ENCODE data around the gene RPTOR. TPM values are rescaled to one million over a fixed set of nuclear protein-coding genes. Genes with fewer than 3 reads are reported as not detected.

The RPTOR gene
- total RNA-seq, 4 donors from 2014 or later, result 34.1 to 65.8 (median 43.6) TPM

DNA sequence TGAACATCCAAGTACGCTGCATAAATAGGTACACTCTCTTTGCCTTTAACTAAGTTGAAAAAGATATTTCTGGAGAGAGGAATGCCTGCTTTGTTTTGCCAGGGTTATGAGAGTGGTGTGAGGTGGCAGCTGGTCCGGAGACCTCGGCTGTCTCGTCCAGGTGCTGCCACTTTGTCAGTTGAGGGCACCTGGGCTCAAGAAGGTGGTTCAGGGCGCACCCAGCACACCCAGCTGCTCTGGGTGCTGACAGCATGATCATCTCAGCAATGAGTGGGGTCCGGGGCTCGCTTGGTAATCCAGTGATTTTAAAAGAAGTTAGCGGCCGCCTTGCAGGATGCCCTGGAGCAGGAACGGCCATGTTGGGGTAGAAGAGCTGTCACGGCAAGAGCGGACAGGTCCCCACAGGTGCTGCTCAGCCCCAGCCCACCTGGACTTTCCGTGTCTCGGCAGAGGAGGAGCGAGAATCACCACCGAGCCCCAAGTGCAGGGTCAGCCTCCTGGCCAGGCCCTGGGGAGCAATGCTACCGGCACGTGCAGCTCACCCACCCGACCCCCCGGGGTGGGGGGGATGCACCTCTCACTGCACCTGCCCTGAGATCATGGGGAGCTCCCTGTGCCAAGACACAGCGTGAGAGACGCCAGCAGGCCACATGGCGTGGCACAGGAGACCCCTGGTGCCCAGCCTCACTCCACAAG, 379.6 kb downstream of the RPTOR start:
- Histone ChIP-seq H3K27ac (replicated peaks in 1 of 4) (no peak overlapping the region), H3K4me3 (no peak overlapping the region), H3K4me1 (peaks cover 12 to 33% (median 27%) of the 10 kb centered on the region in 4 donors), H3K27me3 (no peaks in the 10 kb centered on the region), H3K36me3 (peaks cover 22 to 75% (median 53%) of the 10 kb centered on the region in 4 donors), H3K9me3 (no peaks in the 10 kb centered on the region)
- intact Hi-C loops (cut with DNase I), result no loop called here
- WGBS, result 89% methylated on average over 6 of the region's 23 CpGs
- DNase-seq (ENCODE audit: extremely low spot score), result no peak
- no peak for TF ChIP-seq EP300 (IDR thresholded peaks at IDR 0.05)
- no peak for TF ChIP-seq POLR2AphosphoS5 (IDR thresholded peaks at IDR 0.05)

DNA sequence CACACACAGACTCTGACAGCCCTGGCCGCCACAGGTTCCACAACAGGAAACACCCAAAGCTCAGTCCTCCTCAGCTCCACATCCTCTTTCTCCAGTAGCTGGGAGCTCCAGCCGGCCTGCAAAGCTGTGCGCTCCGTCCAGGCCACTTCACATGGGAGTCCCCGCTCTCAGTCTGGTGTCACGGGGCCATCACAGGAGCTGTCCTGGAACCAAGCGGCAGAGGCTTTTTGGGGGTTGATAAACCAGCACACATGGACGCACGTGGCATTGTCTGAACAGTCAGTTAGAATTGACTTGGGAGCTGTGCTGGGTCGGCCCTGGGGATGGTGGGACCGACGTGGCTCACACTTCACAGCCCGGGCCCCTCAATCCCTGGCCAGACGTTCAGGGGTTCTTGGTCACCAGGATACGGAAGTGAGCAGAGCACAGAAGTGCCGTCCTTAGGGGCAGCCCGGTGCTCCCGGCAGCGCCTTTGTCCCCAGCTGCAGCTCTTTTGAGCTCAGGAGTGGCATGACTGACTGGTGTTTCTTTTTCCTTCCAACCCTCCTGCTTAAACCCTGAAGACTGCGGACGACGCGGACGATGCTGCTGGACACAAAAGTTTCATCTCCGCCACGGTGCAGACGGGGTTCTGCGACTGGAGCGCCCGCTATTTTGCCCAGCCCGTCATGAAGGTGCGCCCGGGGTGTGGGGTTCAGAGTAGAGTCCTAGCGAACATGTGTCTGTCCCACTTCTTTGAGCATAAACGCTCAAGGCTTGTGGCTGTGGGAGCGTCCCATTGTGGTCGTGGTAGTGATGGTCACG, 380.4 kb downstream of the RPTOR start:
- no peak for DNase-seq (ENCODE audit: extremely low spot score)
- WGBS, result 96% methylated on average over 10 of the region's 38 CpGs
- peaks cover 12 to 26% (median 20%) of the 10 kb centered on the region in 4 donors for H3K4me1 ChIP-seq

DNA sequence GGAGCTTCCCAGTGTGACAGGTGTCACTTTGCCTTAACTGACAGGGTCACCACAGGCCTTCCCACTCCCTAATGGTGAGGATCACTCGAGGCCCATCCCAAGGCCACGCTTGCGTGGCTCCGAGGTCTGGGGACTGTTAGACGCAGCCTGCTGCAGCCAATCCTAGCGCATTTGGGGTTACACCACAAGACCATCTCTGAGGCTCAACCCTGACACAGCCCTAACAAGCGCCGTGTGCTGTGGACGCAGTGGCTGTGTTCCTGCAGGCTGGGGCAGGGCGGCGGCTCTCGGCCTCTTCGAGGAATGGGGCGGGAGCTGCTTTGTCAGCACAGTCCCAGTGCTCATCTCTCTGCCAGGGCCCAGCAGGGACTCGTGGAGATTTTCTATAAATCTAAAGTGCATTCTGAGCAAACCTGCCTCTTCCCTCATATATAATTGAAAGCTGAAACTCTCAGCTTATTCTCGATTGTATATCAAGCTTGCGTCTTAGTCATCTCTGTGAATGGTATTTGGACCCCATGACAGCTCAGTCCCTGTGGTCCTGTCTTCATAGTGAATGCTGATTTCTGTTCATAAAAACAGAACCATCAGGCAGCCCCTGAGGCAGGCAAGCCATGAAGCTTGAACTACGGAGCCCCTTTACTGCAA, 381.2 kb downstream of the RPTOR start:
- peaks cover 12 to 25% (median 19%) of the 10 kb centered on the region in 4 donors for H3K4me1 ChIP-seq
- no peaks in the 10 kb centered on the region for H3K9me3 ChIP-seq
- peaks cover 22 to 70% (median 53%) of the 10 kb centered on the region in 4 donors for H3K36me3 ChIP-seq
- no peaks in the 10 kb centered on the region for H3K27me3 ChIP-seq
- no peak overlapping the region for H3K4me3 ChIP-seq
- DNase-seq (ENCODE audit: extremely low spot score), result no peak
- TF ChIP-seq EP300 (IDR thresholded peaks at IDR 0.05) (no peak), POLR2AphosphoS5 (IDR thresholded peaks at IDR 0.05) (no peak), POLR2A (IDR thresholded peaks at IDR 0.05; ENCODE audit: low read depth) (no peak)
- TF ChIP-seq, protein P1, sequence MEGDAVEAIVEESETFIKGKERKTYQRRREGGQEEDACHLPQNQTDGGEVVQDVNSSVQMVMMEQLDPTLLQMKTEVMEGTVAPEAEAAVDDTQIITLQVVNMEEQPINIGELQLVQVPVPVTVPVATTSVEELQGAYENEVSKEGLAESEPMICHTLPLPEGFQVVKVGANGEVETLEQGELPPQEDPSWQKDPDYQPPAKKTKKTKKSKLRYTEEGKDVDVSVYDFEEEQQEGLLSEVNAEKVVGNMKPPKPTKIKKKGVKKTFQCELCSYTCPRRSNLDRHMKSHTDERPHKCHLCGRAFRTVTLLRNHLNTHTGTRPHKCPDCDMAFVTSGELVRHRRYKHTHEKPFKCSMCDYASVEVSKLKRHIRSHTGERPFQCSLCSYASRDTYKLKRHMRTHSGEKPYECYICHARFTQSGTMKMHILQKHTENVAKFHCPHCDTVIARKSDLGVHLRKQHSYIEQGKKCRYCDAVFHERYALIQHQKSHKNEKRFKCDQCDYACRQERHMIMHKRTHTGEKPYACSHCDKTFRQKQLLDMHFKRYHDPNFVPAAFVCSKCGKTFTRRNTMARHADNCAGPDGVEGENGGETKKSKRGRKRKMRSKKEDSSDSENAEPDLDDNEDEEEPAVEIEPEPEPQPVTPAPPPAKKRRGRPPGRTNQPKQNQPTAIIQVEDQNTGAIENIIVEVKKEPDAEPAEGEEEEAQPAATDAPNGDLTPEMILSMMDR (IDR thresholded peaks at IDR 0.05), result no peak
- 86% methylated on average over 12 of the region's 18 CpGs for WGBS
- intact Hi-C loops (cut with DNase I), result no loop called here
- no peak overlapping the region for H3K27ac ChIP-seq (replicated peaks in 1 of 4)

More for the DNA sequence above, 380.4 kb downstream of the RPTOR start:
- peaks cover 22 to 74% (median 53%) of the 10 kb centered on the region in 4 donors for H3K36me3 ChIP-seq
- no peaks in the 10 kb centered on the region for H3K9me3 ChIP-seq
- H3K27ac ChIP-seq (replicated peaks in 1 of 4), result no peak overlapping the region
- H3K4me3 ChIP-seq, result no peak overlapping the region
- TF ChIP-seq, protein P1 (IDR thresholded peaks at IDR 0.05), result no peak
- TF ChIP-seq POLR2AphosphoS5 (IDR thresholded peaks at IDR 0.05), result no peak
- no peak for TF ChIP-seq POLR2A (IDR thresholded peaks at IDR 0.05; ENCODE audit: low read depth)
- TF ChIP-seq EP300 (IDR thresholded peaks at IDR 0.05), result no peak
- no peaks in the 10 kb centered on the region for H3K27me3 ChIP-seq
- intact Hi-C loops (cut with DNase I), result no loop called here

DNA sequence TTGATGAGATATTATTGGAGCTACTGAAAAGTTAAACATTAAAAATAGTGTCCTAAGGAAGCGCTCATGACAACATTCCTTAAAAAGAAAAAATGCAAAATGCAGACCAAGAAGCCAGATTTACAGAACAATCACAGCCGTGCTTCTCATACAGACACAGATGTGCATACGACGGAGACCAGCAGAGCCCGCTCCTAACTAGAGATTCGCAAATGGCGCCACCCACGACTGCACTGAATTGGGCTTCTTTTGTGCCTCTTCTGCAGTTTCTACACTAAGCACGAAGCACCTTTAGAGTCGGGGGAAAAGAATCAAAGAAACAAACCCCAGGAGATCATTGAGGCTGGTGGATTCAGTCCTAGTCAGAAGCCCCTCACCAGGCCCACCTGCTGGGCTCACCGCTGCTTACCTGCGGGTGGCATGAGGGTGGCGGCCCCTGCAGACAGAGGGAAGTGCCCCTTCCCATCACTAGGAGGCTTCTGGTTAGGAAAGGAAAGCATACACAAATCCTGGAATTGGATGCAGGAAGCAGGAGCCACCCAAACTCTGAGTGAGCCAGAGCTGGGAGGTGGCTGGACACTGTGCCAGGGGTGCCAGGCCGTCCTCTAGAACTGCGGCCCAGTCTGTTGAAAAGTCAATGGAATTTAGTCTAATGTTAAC, 382.1 kb downstream of the RPTOR start:
- TF ChIP-seq, protein P1 (IDR thresholded peaks at IDR 0.05), result no peak
- TF ChIP-seq EP300 (IDR thresholded peaks at IDR 0.05), result no peak
- no peaks in the 10 kb centered on the region for H3K27me3 ChIP-seq
- 84% methylated on average over 15 of the region's 15 CpGs for WGBS
- peaks cover 12 to 34% (median 15%) of the 10 kb centered on the region in 4 donors for H3K4me1 ChIP-seq
- no peak overlapping the region for H3K4me3 ChIP-seq
- H3K9me3 ChIP-seq, result no peaks in the 10 kb centered on the region
- H3K36me3 ChIP-seq, result peaks cover 22 to 63% (median 50%) of the 10 kb centered on the region in 4 donors
- no peak for DNase-seq (ENCODE audit: extremely low spot score)
- intact Hi-C loops (cut with DNase I), result no loop called here
- peak overlapping the region in 2 of 4 donors; percentile 18 to 36 for H3K27ac ChIP-seq (replicated peaks in 1 of 4)

Measured in esophagus muscularis mucosa (tissue), 4 donors.